ENCODE data around the gene SREBF1.

DNA sequence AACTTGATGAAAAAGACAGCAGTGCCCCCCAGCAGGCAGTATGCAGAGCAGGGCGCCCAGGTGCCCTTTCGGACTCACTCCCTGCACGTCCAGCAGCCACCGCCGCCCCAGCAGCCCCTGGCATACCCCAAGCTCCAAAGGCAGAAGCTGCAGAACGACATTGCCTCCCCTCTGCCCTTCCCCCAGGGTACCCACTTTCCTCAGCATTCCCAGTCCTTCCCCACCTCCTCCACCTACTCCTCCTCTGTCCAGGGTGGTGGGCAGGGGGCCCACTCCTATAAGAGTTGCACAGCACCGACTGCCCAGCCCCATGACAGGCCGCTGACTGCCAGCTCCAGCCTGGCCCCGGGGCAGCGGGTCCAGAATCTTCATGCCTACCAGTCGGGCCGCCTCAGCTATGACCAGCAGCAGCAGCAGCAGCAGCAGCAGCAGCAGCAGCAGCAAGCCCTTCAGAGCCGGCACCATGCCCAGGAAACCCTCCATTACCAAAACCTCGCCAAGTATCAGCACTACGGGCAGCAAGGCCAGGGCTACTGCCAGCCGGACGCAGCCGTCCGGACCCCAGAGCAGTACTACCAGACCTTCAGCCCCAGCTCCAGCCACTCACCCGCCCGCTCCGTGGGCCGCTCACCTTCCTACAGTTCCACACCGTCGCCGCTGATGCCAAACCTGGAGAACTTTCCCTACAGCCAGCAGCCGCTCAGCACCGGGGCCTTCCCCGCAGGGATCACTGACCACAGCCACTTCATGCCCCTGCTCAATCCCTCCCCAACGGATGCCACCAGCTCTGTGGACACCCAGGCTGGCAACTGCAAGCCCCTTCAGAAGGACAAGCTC is 43.2 kb downstream of the SREBF1 start:
- TF ChIP-seq, protein P1, sequence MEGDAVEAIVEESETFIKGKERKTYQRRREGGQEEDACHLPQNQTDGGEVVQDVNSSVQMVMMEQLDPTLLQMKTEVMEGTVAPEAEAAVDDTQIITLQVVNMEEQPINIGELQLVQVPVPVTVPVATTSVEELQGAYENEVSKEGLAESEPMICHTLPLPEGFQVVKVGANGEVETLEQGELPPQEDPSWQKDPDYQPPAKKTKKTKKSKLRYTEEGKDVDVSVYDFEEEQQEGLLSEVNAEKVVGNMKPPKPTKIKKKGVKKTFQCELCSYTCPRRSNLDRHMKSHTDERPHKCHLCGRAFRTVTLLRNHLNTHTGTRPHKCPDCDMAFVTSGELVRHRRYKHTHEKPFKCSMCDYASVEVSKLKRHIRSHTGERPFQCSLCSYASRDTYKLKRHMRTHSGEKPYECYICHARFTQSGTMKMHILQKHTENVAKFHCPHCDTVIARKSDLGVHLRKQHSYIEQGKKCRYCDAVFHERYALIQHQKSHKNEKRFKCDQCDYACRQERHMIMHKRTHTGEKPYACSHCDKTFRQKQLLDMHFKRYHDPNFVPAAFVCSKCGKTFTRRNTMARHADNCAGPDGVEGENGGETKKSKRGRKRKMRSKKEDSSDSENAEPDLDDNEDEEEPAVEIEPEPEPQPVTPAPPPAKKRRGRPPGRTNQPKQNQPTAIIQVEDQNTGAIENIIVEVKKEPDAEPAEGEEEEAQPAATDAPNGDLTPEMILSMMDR (conservative IDR thresholded peaks at IDR 0.05): no peak
- TF ChIP-seq EZH2 (IDR thresholded peaks at IDR 0.05; ENCODE audit: low read depth): no peak
